Measurements from ENCODE around the gene BRD3OS. TPM values are rescaled to one million over a fixed set of nuclear protein-coding genes. Genes with fewer than 3 reads are reported as not detected.

The BRD3OS gene
- total and polyA plus RNA-seq, 2 of the 13 experiments (the other 11 are each of a cell fraction or from before 2014, with no cell fraction given) = 4.9 to 5.7 TPM

GRCh38 chr9:133978899-133979272 is 46.4 kb upstream of the BRD3OS start (continued):
- TF ChIP-seq PLSCR1 (CRISPR knock-in tag; IDR thresholded peaks at IDR 0.05; ENCODE audit: borderline replicate concordance) = no peak
- no peak for TF ChIP-seq RELA (CRISPR knock-in tag; IDR thresholded peaks at IDR 0.05)
- TF ChIP-seq KMT2B (CRISPR knock-in tag; IDR thresholded peaks at IDR 0.05) = 0 out of 2 replicates have a peak, but pooled peaks have one; percentile 10
- no peak; the same call in 1 of the 2 replicates for TF ChIP-seq ZNF777 (CRISPR knock-in tag; IDR thresholded peaks at IDR 0.05)
- 0 out of 2 replicates have a peak, but pooled peaks have one; percentile 57 for TF ChIP-seq ZNF546 (CRISPR knock-in tag; conservative IDR thresholded peaks at IDR 0.05)
- 0 out of 2 replicates have a peak, but pooled peaks have one; percentile 8 for TF ChIP-seq ZFP41 (CRISPR knock-in tag; IDR thresholded peaks at IDR 0.05; ENCODE audit: borderline replicate concordance)
- no peak for TF ChIP-seq YEATS2 (CRISPR knock-in tag; IDR thresholded peaks at IDR 0.05; ENCODE audit: borderline replicate concordance)
- TF ChIP-seq ZFY (CRISPR knock-in tag; IDR thresholded peaks at IDR 0.05) = no peak
- TF ChIP-seq KAT2B (IDR thresholded peaks at IDR 0.05; ENCODE audit: borderline replicate concordance, low read depth, low read length) = no peak
- TF ChIP-seq, protein P1, sequence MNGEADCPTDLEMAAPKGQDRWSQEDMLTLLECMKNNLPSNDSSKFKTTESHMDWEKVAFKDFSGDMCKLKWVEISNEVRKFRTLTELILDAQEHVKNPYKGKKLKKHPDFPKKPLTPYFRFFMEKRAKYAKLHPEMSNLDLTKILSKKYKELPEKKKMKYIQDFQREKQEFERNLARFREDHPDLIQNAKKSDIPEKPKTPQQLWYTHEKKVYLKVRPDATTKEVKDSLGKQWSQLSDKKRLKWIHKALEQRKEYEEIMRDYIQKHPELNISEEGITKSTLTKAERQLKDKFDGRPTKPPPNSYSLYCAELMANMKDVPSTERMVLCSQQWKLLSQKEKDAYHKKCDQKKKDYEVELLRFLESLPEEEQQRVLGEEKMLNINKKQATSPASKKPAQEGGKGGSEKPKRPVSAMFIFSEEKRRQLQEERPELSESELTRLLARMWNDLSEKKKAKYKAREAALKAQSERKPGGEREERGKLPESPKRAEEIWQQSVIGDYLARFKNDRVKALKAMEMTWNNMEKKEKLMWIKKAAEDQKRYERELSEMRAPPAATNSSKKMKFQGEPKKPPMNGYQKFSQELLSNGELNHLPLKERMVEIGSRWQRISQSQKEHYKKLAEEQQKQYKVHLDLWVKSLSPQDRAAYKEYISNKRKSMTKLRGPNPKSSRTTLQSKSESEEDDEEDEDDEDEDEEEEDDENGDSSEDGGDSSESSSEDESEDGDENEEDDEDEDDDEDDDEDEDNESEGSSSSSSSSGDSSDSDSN (CRISPR knock-in tag; IDR thresholded peaks at IDR 0.05) = no peak
- TF ChIP-seq KDM2A (CRISPR knock-in tag; IDR thresholded peaks at IDR 0.05; ENCODE audit: borderline replicate concordance, low read depth) = 0 out of 2 replicates have a peak, but pooled peaks have one; percentile 11
- no peak for TF ChIP-seq ZNF34 (CRISPR knock-in tag; IDR thresholded peaks at IDR 0.05; ENCODE audit: borderline replicate concordance)
- peak; percentile 41; the same call in 1 of the 2 replicates for TF ChIP-seq ZNF232 (CRISPR knock-in tag; IDR thresholded peaks at IDR 0.05; ENCODE audit: borderline replicate concordance)
- TF ChIP-seq PCBP1 (IDR thresholded peaks at IDR 0.05; ENCODE audit: borderline replicate concordance, low read depth, low read length) = 0 out of 2 replicates have a peak, but pooled peaks have one; percentile 79
- 0 out of 2 replicates have a peak, but pooled peaks have one; percentile 28 for TF ChIP-seq ZMYM4 (CRISPR knock-in tag; IDR thresholded peaks at IDR 0.05)
- TF ChIP-seq TBX2 (CRISPR knock-in tag; IDR thresholded peaks at IDR 0.05; ENCODE audit: borderline replicate concordance) = peak; percentile 42; the same call in 1 of the 2 replicates
- peak; percentile 72; the same call in 1 of the 2 replicates for TF ChIP-seq ZNF224 (CRISPR knock-in tag; IDR thresholded peaks at IDR 0.05)
- TF ChIP-seq SRSF1 (optimal IDR thresholded peaks at IDR 0.05; ENCODE audit: low read depth, low read length) = peak; percentile 65
- no peak for TF ChIP-seq ZNF101 (CRISPR knock-in tag; IDR thresholded peaks at IDR 0.05; ENCODE audit: borderline replicate concordance, low read depth)
- no peak for TF ChIP-seq HNRNPK (IDR thresholded peaks at IDR 0.05; ENCODE audit: low read depth, low read length, poor library complexity, severe bottlenecking)
- no peak for TF ChIP-seq SALL2 (CRISPR knock-in tag; IDR thresholded peaks at IDR 0.05)
- TF ChIP-seq MZF1 (CRISPR knock-in tag; IDR thresholded peaks at IDR 0.05; ENCODE audit: borderline replicate concordance) = 0 out of 2 replicates have a peak, but pooled peaks have one; percentile 26
- 0 out of 2 replicates have a peak, but pooled peaks have one; percentile 3 for TF ChIP-seq ZNF629 (CRISPR knock-in tag; conservative IDR thresholded peaks at IDR 0.05)
